HG03045 (cell line): ENCODE data around the gene NHEJ1.

Experiments used
- ATAC-seq: cut with Tn5 transposase; IDR thresholded peaks from one replicate; pipeline ENCODE4 v1.9.1; 2021; ENCODE audit warnings: mild to moderate bottlenecking, moderate library complexity; ENCODE audit not compliant: unreplicated experiment

The NHEJ1 gene

DNA sequence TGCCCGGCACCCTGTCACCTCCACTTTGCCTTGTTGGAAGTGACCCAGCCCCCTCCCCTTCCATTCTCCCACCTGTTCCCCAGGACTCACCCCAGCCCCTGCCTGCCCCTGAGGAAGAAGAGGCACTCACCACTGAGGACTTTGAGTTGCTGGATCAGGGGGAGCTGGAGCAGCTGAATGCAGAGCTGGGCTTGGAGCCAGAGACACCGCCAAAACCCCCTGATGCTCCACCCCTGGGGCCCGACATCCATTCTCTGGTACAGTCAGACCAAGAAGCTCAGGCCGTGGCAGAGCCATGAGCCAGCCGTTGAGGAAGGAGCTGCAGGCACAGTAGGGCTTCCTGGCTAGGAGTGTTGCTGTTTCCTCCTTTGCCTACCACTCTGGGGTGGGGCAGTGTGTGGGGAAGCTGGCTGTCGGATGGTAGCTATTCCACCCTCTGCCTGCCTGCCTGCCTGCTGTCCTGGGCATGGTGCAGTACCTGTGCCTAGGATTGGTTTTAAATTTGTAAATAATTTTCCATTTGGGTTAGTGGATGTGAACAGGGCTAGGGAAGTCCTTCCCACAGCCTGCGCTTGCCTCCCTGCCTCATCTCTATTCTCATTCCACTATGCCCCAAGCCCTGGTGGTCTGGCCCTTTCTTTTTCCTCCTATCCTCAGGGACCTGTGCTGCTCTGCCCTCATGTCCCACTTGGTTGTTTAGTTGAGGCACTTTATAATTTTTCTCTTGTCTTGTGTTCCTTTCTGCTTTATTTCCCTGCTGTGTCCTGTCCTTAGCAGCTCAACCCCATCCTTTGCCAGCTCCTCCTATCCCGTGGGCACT lies 21.9 kb upstream of the NHEJ1 start:
- no peak for ATAC-seq

- ATAC-seq: no peak
These were observed 20.9 kb upstream of the NHEJ1 start for GRCh38 chr2:219181531-219181930.

GRCh38 chr2:219180961-219181360 lies 20.3 kb upstream of the NHEJ1 start:
- no peak for ATAC-seq

DNA sequence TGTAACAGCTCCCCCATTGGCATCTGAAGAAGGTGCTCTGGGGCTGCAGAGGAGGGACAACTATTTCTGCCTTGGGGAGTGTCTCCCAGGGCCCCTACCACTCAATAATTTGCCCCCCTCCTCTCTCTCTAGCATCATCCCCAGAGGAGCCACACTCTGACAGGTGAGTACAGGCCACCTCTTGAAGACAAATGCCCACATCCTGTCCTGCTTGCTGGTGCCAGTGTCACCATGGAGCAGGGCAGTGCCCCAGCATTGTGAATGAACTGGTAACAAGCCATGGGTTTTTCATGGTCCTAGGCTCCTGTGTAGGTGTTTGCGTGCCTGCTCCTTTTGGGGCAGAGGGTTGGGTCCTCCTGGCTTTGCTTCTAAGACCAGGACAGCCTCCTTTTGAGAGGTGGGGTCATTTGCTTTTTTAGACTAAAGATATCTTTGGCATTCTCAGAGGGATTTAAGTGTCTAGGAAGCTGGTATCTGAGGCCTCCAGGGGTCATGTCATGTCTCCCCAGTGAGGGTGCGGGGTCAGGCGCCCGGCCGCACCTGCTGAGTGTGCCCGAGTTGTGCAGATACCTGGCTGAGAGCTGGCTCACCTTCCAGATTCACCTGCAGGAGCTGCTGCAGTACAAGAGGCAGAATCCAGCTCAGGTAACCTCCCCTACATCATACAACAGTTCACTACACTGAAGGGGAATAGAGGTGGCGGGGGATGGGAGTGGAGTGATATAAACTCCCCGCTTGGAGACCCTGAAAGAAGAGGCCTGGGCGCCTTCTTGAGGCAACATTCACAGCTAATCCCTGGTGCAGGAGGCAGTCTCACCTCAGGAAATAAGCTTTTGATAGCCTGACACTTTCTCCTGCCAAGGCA lies 19.2 kb upstream of the NHEJ1 start:
- ATAC-seq: no peak

DNA sequence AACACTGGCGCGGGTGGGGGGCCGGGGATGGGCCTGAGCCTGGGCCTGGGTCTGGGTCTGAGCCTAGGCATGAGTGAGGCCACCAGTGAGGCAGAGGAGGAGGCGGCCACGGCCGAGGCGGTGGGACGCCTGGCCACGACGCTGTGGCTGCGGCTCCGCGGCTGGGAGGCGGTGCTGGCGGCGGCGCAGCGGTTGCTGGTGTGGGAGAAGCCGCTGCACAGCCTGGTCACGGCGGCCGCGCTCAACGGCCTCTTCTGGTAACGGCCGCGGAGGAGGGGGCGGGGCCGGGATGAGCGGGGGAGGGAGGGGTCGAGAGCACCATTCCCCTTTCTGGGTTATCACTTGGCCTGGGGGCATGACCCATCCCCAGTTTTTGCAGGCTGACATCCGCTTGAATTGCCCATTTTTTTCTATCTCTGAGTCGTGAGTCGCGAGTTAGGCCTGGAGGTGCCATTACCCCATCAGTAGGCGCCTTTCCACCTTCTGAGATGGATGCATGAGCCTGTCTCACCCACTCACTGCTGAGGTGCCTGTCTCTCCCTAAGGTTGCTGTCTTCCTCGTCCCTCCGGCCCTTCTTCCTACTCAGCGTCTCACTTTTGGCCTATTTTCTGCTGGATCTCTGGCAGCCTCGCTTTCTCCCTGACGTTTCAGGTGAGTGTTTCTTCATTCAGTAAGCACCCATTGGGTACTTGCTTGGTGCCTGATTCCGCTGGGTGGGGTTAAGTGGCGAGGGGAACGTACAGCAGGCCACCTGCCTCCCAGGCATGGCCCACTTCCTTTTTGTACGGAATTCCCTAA lies 18.0 kb upstream of the NHEJ1 start:
- peak; percentile 14 for ATAC-seq

GRCh38 chr2:219177552-219178376 lies 17.1 kb upstream of the NHEJ1 start, which contains the start of gene RETREG2:
Gene RETREG2, plus strand, starts transcription at chr2:219178275. Its CDS starts 78 bp downstream, at chr2:219178353.
- peak; percentile 44 for ATAC-seq

GRCh38 chr2:219176818-219177551 lies 16.4 kb upstream of the NHEJ1 start, which contains the start of gene CNPPD1:
Gene CNPPD1, minus strand, starts transcription at chr2:219176925. Its CDS starts 97 bp downstream, at chr2:219176828.
- peak; percentile 74 for ATAC-seq

- peak; percentile 22 for ATAC-seq
These were observed 15.6 kb upstream of the NHEJ1 start for GRCh38 chr2:219175928-219176817.

DNA sequence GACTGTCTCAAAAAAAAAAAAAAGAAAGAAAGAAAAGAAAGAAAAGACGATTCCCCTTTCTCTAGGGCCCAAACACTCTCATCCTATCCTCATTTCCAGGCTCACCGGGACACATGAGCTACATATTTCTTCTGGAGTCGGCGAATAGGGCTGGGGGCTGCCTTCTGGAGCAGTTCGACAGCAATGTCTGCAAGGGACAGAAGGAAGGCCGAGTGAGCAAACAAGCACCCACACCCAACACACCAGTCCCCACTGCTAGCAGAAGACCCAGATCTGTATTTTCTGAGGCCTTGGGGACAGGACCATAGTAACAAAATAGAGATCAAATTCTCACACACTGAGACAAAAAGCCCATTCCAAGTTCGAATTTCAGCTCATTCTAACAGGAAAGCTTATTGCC lies 14.9 kb upstream of the NHEJ1 start:
- no peak for ATAC-seq

GRCh38 chr2:219174801-219175200 lies 14.2 kb upstream of the NHEJ1 start:
- ATAC-seq: no peak

DNA sequence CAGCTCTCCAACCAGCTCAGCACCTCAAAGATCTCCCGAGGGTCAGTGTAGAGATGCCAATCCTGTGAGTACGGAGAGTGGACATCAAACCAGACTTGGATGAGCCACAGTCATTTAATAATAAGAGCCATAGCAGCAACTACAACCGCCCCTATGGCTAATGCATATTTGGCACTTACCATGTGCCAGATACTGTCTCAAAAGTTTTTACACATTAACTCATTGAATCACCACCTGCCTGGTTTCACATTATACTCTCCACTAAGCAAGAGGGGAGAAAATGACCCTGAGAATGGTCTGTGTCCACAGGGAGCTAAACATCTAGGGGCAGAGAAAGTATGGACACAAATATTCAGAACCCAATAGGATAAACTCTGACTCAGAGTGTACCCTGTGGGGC lies 13.5 kb upstream of the NHEJ1 start:
- ATAC-seq: no peak

GRCh38 chr2:219173176-219173575 lies 12.6 kb upstream of the NHEJ1 start:
- no peak for ATAC-seq

DNA sequence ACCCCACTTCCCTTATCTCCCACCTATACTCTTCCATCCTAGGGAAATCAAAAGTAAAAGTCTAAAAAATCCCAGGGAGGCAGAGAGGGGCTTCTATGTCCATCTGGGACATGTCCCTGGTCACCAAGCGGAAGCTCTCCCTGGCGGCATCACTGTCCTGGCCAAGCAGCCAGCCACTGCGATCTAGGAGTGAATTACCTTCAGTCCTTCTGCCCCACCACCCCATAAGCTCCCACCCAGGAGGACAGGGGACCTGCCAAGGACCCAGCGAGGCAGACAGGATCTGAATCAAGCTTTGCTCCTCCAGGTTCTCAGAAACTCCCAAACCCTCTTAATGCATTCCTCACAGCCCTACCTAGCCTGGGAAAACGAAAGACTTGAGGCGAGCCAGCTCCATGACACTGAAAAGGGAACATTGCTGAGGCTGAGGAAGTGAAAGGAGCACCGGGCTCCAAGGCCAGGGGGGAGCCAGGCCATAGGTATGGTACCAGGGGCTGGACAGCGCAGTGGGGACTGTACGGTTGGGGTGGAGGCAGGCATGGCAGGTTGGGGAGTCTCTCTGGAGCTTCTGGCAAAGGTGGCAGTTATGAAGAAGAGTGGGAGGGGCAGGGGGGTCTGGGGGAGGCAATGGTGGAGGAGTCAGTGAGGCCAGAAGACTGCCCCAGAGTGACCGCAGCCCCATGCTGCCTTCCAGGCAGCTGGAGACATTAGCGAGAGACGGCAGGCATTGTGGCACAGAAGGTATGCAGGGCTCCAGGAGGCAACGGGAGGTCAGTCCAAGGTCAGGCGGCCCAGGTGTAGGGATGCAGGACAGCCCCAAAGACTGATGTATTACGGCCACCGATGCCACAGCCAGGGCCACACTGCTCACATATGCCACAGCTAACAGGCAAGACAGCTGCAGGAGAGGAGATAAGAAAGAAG lies 11.9 kb upstream of the NHEJ1 start:
- no peak for ATAC-seq

DNA sequence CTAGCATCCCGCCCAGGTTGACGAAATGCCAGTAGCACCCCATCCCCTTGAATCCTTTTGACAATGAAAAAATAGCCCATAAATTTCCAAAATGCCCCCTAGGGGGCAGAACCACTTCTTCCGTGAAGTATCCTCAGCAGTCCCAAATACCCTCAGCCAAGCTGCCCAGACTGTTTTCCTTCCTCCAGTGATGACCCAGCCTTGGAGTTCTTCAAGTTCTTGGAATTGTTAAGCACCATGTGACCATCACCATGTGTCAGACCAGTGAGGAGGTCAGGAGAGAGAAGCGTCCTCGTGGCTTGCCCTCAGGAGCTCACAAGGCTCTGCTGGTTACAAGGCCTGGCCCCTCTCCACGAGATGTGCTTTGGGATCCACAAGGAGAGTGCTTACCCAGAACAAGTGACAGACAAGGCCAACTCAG lies 10.6 kb upstream of the NHEJ1 start:
- ATAC-seq: no peak

DNA sequence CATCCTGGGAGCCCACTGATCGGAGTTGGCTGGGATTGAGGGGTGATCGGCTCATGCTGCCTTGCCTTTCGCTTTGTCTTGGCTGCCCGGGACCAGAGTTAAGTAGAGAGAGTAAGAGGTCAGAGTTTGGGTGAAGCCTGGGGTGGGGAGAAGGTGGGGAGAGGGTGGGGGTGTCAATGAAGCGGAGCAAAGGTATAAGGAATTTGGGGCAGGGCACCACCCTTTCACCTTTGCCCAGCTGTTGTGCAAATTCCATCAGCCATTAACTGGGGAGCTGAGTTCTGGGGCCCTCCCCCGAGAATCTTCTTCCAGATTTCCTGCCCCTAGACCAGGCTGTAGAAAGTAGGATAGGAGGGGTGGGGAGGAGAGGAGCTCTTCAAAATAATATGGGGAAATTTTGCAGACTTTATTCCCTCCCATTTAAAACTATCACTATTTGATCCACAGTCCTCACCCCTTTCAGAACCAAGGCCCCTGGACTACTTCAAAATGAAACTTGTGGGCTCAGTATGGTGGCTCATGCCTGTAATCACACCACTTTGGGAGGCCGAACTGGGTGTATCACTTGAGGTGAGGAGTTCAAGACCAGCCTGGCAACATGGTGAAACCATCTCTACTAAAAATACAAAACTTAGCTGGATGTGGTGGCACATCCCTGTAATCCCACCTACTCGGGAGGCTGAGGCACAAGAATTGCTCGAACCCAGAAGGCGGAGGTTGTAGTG lies 9.5 kb upstream of the NHEJ1 start, which contains the start of gene SLC23A3:
Gene SLC23A3 (minus strand): TSS at position 100 of the 725 bp plus-strand sequence. CDS start 45 bp downstream, at position 55.
- ATAC-seq: no peak

- no peak for ATAC-seq
These were observed 8.3 kb upstream of the NHEJ1 start for GRCh38 chr2:219168932-219169331.
